Stimulated activated CD8-positive, alpha-beta memory T cell treated with anti-CD3 and anti-CD28 coated beads, Interleukin-7, amount 100 ng/mL, for 48 hours (primary cell): ENCODE measurements around the gene DBH.
"Not testable (repeated sequence)": the region's sequence is repeated elsewhere in the genome, so short reads cannot be mapped to it uniquely, and the experiment has no call there.

ENCODE experiments used
- DNase-seq, 2 donors: peaks; one replicate each; pipeline ENCODE4 v3.0.0-alpha.2; 2020; ENCODE audit warnings: low read depth in 1 of 2; ENCODE audit errors: extremely low read depth in 1 of 2

DBH gene

GRCh38 chr9:133621725-133622267 is 14.4 kb upstream of the DBH start:
- no peak for DNase-seq

GRCh38 chr9:133622555-133622954 is 13.6 kb upstream of the DBH start:
- DNase-seq, result no peak

- DNase-seq, result not testable (repeated sequence)
Observed at GRCh38 chr9:133626008-133626407, 10.2 kb upstream of the DBH start.

- DNase-seq, result no peak
Observed at GRCh38 chr9:133627341-133627740, 8.8 kb upstream of the DBH start.

- no peak for DNase-seq
Observed at GRCh38 chr9:133628766-133629165, 7.4 kb upstream of the DBH start.

GRCh38 chr9:133629221-133630110 is 6.7 kb upstream of the DBH start:
- DNase-seq, result no peak

- DNase-seq, result no peak
Observed at GRCh38 chr9:133631111-133631510, 5.1 kb upstream of the DBH start.

GRCh38 chr9:133632806-133633680 is 3.1 kb upstream of the DBH start:
- DNase-seq, result no peak

- DNase-seq, result no peak
Observed at GRCh38 chr9:133633681-133634080, 2.5 kb upstream of the DBH start.

- DNase-seq, result no peak
Observed at GRCh38 chr9:133634081-133634691, 2.0 kb upstream of the DBH start.

GRCh38 chr9:133635098-133635497 is 1.1 kb upstream of the DBH start:
- no peak for DNase-seq

GRCh38 chr9:133636902-133637301 is 739 bp downstream of the DBH start:
- no peak for DNase-seq

- no peak for DNase-seq
Observed at GRCh38 chr9:133637451-133638055, 1.4 kb downstream of the DBH start.

GRCh38 chr9:133638076-133638475 is 1.9 kb downstream of the DBH start:
- no peak for DNase-seq

- DNase-seq, result no peak
Observed at GRCh38 chr9:133638711-133639110, 2.5 kb downstream of the DBH start.

- DNase-seq, result no peak
Observed at GRCh38 chr9:133639613-133640012, 3.5 kb downstream of the DBH start.

GRCh38 chr9:133640160-133640559 is 4.0 kb downstream of the DBH start:
- no peak for DNase-seq

- no peak for DNase-seq
Observed at GRCh38 chr9:133640580-133641395, 4.6 kb downstream of the DBH start.

- no peak for DNase-seq
Observed at GRCh38 chr9:133641396-133641655, 5.2 kb downstream of the DBH start.
